HEK293T (cell line): ENCODE data around the gene PEAK1.

Experiments
- CTCF ChIA-PET: fragments of 350-600 bp; formaldehyde crosslinking; extraction: SDS; loops from one replicate; lab custom pipeline; 2021; ENCODE audit warnings: antibody characterized with exemption, inconsistent platforms; lab: Yijun Ruan, JAX
- POLR2A ChIA-PET: fragments of 350-600 bp; formaldehyde crosslinking; extraction: SDS; loops from one replicate; lab custom pipeline; 2020; ENCODE audit warnings: antibody characterized with exemption, inconsistent platforms; lab: Yijun Ruan, JAX
- DNase-seq: peaks from one replicate; pipeline ENCODE4 v3.0.0; 2012; ENCODE audit warnings: mixed read lengths; ENCODE audit errors: extremely low spot score
- ARNT ChIP-seq: fragments of 450-650 bp; IDR thresholded peaks from 2 replicates; pipeline ENCODE4 v1.6.1; 2017; ENCODE audit warnings: mild to moderate bottlenecking
- BHLHE40 ChIP-seq: fragments of 450-650 bp; IDR thresholded peaks from 2 replicates; pipeline ENCODE4 v1.6.1; 2016; ENCODE audit warnings: mild to moderate bottlenecking, moderate library complexity, borderline replicate concordance
- CTBP1 ChIP-seq: fragments of 450-650 bp; IDR thresholded peaks from 2 replicates; pipeline ENCODE4 v1.6.1; 2016; ENCODE audit warnings: borderline replicate concordance
- ELF4 ChIP-seq: fragments of 450-650 bp; IDR thresholded peaks from 2 replicates; pipeline ENCODE4 v1.6.1; 2017; ENCODE audit warnings: antibody characterized with exemption
- FOXA1 ChIP-seq: fragments of 450-650 bp; IDR thresholded peaks from 2 replicates; pipeline ENCODE4 v1.6.1; 2016; ENCODE audit warnings: mild to moderate bottlenecking
- FOXK2 ChIP-seq: fragments of 450-650 bp; IDR thresholded peaks from 2 replicates; pipeline ENCODE4 v1.6.1; 2016; ENCODE audit warnings: mild to moderate bottlenecking
- FOXM1 ChIP-seq: fragments of 450-650 bp; IDR thresholded peaks from 2 replicates; pipeline ENCODE4 v1.6.1; 2017; ENCODE audit warnings: mild to moderate bottlenecking, borderline replicate concordance
- HDGF ChIP-seq: fragments of 450-650 bp; IDR thresholded peaks from 2 replicates; pipeline ENCODE4 v1.6.1; 2017; ENCODE audit warnings: antibody characterized with exemption, borderline replicate concordance
- L3MBTL2 ChIP-seq: fragments of 450-650 bp; conservative IDR thresholded peaks from 2 replicates; pipeline ENCODE4 v1.6.1; 2016; ENCODE audit warnings: mild to moderate bottlenecking
- LEF1 ChIP-seq: fragments of 450-650 bp; IDR thresholded peaks from 2 replicates; pipeline ENCODE4 v1.6.1; 2017; ENCODE audit warnings: mild to moderate bottlenecking, borderline replicate concordance
- NFRKB ChIP-seq: fragments of 450-650 bp; IDR thresholded peaks from 2 replicates; pipeline ENCODE4 v1.6.1; 2016; ENCODE audit warnings: mild to moderate bottlenecking, moderate library complexity
- SP1 ChIP-seq: fragments of 450-650 bp; IDR thresholded peaks from 2 replicates; pipeline ENCODE4 v1.6.1; 2017
- SUZ12 ChIP-seq: fragments of 450-650 bp; IDR thresholded peaks from 2 replicates; pipeline ENCODE4 v1.6.1; 2016; ENCODE audit warnings: mild to moderate bottlenecking
- TARDBP ChIP-seq: fragments of 450-650 bp; IDR thresholded peaks from 2 replicates; pipeline ENCODE4 v1.6.1; 2016
- ZNF384 ChIP-seq: fragments of 450-650 bp; IDR thresholded peaks from 2 replicates; pipeline ENCODE4 v1.6.1; 2016
- TF ChIP-seq, protein P1 (sequence below): fragments of 450-650 bp; IDR thresholded peaks from 2 replicates; pipeline ENCODE4 v1.6.1; 2016

The PEAK1 gene

DNA sequence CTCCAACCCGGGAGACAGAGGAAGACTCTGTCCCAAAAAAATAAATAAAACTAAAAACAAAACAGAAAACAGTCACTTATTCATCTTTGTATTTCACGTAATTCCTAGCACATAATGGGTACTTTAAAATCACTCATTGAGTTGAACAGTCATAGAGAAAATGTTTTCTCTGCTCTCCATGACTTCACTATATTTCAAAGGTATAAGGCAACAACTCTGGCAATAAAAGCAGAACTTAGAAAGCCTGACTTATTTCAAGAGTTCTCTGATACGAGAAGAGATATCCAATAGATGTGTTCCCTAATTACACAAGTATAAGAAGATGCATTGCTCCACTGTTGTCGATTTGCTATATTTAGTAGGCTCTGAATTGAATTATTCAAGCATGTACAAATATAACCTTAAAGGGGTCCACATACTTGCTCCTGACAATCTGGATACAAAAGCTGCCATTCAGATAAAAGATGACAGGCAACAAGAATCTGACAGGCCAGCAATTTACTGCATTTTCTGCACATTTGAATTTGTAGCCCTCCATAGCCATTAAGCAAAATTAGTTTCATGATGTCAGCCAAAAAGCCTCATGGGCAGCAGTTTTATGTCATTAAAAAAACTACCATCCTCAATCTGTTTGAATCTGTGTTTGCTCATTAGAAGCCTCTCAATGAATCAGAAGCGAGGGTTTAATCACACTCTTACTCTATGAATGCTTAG lies 47.9 kb downstream of the PEAK1 start:
- DNase-seq = no peak
- POLR2A ChIA-PET = no interaction called here
- CTCF ChIA-PET = no interaction called here
- TF ChIP-seq, protein P1, sequence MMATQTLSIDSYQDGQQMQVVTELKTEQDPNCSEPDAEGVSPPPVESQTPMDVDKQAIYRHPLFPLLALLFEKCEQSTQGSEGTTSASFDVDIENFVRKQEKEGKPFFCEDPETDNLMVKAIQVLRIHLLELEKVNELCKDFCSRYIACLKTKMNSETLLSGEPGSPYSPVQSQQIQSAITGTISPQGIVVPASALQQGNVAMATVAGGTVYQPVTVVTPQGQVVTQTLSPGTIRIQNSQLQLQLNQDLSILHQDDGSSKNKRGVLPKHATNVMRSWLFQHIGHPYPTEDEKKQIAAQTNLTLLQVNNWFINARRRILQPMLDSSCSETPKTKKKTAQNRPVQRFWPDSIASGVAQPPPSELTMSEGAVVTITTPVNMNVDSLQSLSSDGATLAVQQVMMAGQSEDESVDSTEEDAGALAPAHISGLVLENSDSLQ = no peak
- TF ChIP-seq SP1 (no peak), FOXM1 (no peak), FOXK2 (no peak)

DNA sequence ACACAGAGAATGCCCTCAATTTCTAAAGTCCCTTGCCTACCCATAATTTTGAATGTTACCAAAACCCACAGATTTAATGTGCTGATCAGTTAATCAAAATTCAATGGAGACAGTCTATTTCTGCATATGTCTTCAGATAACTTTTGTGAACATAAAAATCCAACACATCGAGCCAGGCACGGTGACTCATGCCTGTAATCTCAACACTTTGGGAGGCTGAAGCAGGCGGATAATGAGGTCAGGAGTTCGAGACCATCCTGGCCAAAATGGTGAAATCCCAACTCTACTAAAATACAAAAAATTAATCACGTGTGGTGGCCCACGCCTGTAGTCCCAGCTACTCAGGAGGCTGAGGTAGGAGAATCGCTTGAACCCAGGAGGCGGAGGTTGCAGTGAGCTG lies 49.3 kb downstream of the PEAK1 start:
- CTCF ChIA-PET = no interaction called here

DNA sequence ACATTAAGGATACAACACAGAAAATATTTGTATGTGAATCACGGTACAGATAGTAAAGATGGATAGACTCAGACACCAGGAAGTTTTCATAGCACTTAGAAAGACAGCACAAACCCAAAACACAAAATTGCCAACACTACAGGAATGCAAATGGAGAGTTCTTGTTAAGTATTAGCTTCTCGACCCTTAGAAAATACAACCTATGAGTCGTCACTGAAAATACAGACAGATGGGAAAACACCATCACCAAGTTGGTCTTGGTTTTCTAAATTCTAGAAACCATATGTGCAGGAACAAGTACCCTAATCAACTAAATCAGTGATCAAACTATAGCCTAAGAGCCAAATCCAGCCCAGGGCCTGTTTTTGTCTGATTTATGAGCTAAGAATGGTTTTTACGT lies 50.7 kb downstream of the PEAK1 start:
- no peak for DNase-seq
- ChIA-PET CTCF (interaction anchor here (0.5 kb wide), 1 partner anchor 13 kb away, joined by 3 read pairs; no protein-coding TSS in a partner anchor), POLR2A (no interaction called here)
- no peak for TF ChIP-seq L3MBTL2
- TF ChIP-seq FOXA1 = no peak
- TF ChIP-seq BHLHE40 = no peak
- no peak for TF ChIP-seq HDGF
- TF ChIP-seq CTBP1 = no peak
- no peak for TF ChIP-seq FOXK2
- TF ChIP-seq SUZ12 = no peak
- TF ChIP-seq NFRKB = no peak
- no peak for TF ChIP-seq ARNT
- no peak for TF ChIP-seq LEF1
- no peak for TF ChIP-seq TARDBP

More for the DNA sequence above, 49.3 kb downstream of the PEAK1 start:
- POLR2A ChIA-PET = no interaction called here
- DNase-seq = no peak
- no peak for TF ChIP-seq NFRKB
- TF ChIP-seq SUZ12 = no peak
- no peak for TF ChIP-seq LEF1
- no peak for TF ChIP-seq BHLHE40
- no peak for TF ChIP-seq ARNT
- no peak for TF ChIP-seq HDGF
- no peak for TF ChIP-seq SP1
- TF ChIP-seq TARDBP = no peak
- no peak for TF ChIP-seq CTBP1
- TF ChIP-seq L3MBTL2 = no peak
- no peak for TF ChIP-seq ELF4
- no peak for TF ChIP-seq FOXK2
- no peak for TF ChIP-seq FOXM1

DNA sequence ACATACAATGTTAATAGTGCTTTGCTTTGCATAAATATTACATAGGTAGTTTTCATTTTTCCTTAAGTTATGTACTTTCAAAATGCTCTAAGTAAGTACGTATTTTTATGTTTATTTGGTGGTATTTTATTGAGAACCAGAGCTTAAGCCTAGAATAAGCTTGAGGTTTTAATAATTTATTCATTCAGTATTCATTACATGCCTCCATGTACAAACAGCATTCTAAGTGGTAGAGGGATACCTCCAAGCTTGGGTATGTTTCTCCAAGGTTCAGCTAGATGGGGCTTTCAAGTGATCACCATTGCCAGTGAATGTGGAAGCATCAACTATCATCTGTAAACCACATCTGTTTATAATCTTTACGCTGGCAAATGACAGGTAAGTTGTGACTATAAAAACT lies 52.3 kb downstream of the PEAK1 start:
- ChIA-PET POLR2A (no interaction called here), CTCF (interaction anchor here (0.6 kb wide), 1 partner anchor 274 kb away, joined by 4 read pairs; no protein-coding TSS in a partner anchor)
- TF ChIP-seq SP1 = no peak
- TF ChIP-seq FOXK2 = no peak
- TF ChIP-seq FOXA1 = no peak

DNA sequence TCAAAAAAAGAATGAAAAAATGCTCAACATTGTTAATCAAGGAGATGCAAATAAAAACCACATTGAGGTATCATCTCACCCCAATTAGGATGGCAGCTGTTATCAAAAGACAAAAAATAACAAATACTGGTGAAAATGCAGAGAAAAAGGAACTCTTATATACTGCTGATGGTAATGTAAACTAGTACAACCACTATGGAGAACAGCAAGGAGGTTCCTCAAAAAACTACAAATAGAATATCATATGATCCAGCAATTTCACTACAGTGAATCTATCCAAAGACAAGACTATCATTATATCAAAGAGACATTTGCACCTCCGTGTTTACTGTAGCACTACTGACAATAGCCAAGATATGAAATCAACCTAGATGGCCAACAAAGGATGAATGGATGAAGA lies 58.4 kb downstream of the PEAK1 start:
- ChIA-PET POLR2A (no interaction called here), CTCF (no interaction called here)
- TF ChIP-seq ARNT (no peak), LEF1 (no peak), ELF4 (no peak), BHLHE40 (no peak), TARDBP (no peak), FOXM1 (no peak), CTBP1 (no peak), SP1 (no peak), SUZ12 (no peak), HDGF (no peak), ZNF384 (no peak), FOXK2 (no peak)
- TF ChIP-seq, protein P1 = no peak
- DNase-seq = no peak

More for the DNA sequence above, 52.3 kb downstream of the PEAK1 start:
- DNase-seq = no peak

DNA sequence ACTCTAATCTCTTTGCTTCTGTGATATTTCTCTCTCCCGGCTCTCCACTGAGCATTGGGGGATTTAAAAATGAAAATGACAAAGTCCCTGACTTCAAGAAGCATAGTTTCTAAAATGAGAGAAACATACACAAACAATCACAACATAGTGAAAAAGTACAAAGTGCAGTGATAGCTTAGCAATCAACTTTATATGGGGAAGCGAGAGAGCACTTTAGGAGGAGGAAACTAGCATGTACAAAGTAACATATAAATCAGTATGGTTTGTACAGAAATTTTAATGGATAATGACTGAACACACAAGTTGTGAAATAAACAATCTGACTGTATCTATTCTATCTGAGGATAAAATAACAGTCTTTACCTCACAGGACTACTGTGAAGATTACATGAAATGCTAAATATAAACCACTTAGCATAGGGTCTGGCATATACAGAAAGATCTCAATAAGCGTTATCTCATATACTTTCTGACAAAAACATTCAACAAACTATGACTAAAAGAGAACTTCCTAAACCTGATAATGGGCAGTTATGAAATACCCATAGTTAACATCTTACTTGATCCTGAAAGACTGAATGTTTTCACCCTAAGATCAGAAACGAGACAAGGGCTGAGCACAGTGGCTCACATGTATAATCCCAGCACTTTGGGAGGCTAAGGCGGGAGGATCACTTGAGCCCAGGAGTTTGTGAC lies 61.2 kb downstream of the PEAK1 start:
- no peak for DNase-seq
- ChIA-PET CTCF (no interaction called here), POLR2A (no interaction called here)
- TF ChIP-seq SP1 = no peak
- no peak for TF ChIP-seq HDGF
- no peak for TF ChIP-seq TARDBP
- TF ChIP-seq FOXA1 = no peak
- TF ChIP-seq BHLHE40 = no peak

DNA sequence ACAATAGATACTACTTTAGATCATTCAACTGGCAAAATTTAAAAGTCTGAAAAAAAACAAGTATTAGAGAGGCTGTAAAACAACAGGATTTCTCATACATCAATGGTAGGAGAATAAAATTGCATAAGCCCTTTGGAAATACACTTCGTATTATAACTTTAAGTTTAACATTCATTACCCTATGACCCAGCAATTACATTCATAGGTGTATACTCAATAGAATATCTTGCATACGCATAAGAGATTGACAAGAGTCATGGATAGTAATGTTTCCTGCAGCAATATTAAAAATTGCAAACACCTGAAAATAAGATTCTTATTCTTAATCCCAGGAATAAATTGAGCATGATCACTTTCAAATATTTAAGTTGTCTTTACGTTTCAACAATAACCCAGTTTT lies 63.6 kb downstream of the PEAK1 start:
- no peak for TF ChIP-seq L3MBTL2
- TF ChIP-seq, protein P1 = no peak
- no peak for TF ChIP-seq BHLHE40
- no peak for TF ChIP-seq TARDBP
- no peak for TF ChIP-seq NFRKB
- no peak for TF ChIP-seq CTBP1
- TF ChIP-seq LEF1 = no peak
- TF ChIP-seq SP1 = no peak
- TF ChIP-seq ZNF384 = no peak
- TF ChIP-seq ARNT = no peak
- TF ChIP-seq ELF4 = no peak
- TF ChIP-seq FOXM1 = no peak
- no peak for TF ChIP-seq SUZ12
- TF ChIP-seq FOXK2 = no peak
- TF ChIP-seq FOXA1 = no peak
- no peak for TF ChIP-seq HDGF
- CTCF ChIA-PET = interaction anchor here (0.6 kb wide), 1 partner anchor 239 kb away, joined by 3 read pairs; no protein-coding TSS in a partner anchor
- POLR2A ChIA-PET = no interaction called here
- no peak for DNase-seq
